ENCODE measurements around the gene PCYT2. TPM values are rescaled to one million over a fixed set of nuclear protein-coding genes. Genes with fewer than 3 reads are reported as not detected.
A peak's percentile ranks its signal among the peaks of the same experiment; 100 is the strongest.

The PCYT2 gene
- total and polyA plus RNA-seq, 9 of the 15 experiments (the other 6 are each of a cell fraction or from before 2014, with no cell fraction given), result 0.92 to 134 (median 82.5) TPM

- no peak for TF ChIP-seq BRCA1 (IDR thresholded peaks at IDR 0.05)
- TF ChIP-seq BRCA1 (CRISPR knock-in tag; IDR thresholded peaks at IDR 0.05), result peak; percentile 74; the same call in 1 of the 2 replicates
- TF ChIP-seq TRIM24 (IDR thresholded peaks at IDR 0.05), result peak in 1 of 2 experiments; percentile 91; a peak in 2 of 4 replicates
- TF ChIP-seq ZNF830 (CRISPR knock-in tag; IDR thresholded peaks at IDR 0.05), result no peak
- no peak for TF ChIP-seq SP2 (IDR thresholded peaks at IDR 0.05; ENCODE audit: extremely low read depth, low read depth, low read length, poor library complexity, severe bottlenecking)
- TF ChIP-seq DMBX1 (CRISPR knock-in tag; IDR thresholded peaks at IDR 0.05; ENCODE audit: borderline replicate concordance), result no peak
- TF ChIP-seq ZNF133 (CRISPR knock-in tag; IDR thresholded peaks at IDR 0.05), result no peak
- TF ChIP-seq ZNF175 (CRISPR knock-in tag; IDR thresholded peaks at IDR 0.05; ENCODE audit: low read depth), result no peak
- TF ChIP-seq HNRNPL (IDR thresholded peaks at IDR 0.05; ENCODE audit: low read depth, low read length), result peak; percentile 81; the same call in 1 of the 2 replicates
- TF ChIP-seq SIN3A (IDR thresholded peaks at IDR 0.05; ENCODE audit: borderline replicate concordance in 2 of 2, control insufficient read depth in 1 of 2, low read depth in 2 of 2, low read length in 2 of 2), result peak; percentile 55 to 61; a peak in 2 of 4 replicates
- no peak for TF ChIP-seq ZNF282 (CRISPR knock-in tag; IDR thresholded peaks at IDR 0.05)
- TF ChIP-seq CAMTA2 (CRISPR knock-in tag; conservative IDR thresholded peaks at IDR 0.05), result no peak
- TF ChIP-seq ZFP30 (CRISPR knock-in tag; IDR thresholded peaks at IDR 0.05; ENCODE audit: borderline replicate concordance), result no peak
- peak; percentile 14; the same call in 1 of the 2 replicates for TF ChIP-seq SOX6 (IDR thresholded peaks at IDR 0.05)
- TF ChIP-seq ZNF12 (CRISPR knock-in tag; IDR thresholded peaks at IDR 0.05), result 0 out of 2 replicates have a peak, but pooled peaks have one; percentile 59
- peak; percentile 64; the same call in 1 of the 2 replicates for TF ChIP-seq MTA3 (IDR thresholded peaks at IDR 0.05; ENCODE audit: borderline replicate concordance)
- peak in 1 of 2 experiments; percentile 59; a peak in 1 of 4 replicates for TF ChIP-seq HDAC1 (IDR thresholded peaks at IDR 0.05)
- TF ChIP-seq NRF1 (conservative IDR thresholded peaks at IDR 0.05 in 1 of 2, IDR thresholded peaks at IDR 0.05 in 1 of 2), result peak; percentile 98
- no peak for TF ChIP-seq ZSCAN29 (IDR thresholded peaks at IDR 0.05)
- no peak for TF ChIP-seq SRSF1 (IDR thresholded peaks at IDR 0.05; ENCODE audit: low read depth, low read length)
- no peak for TF ChIP-seq SIX5 (IDR thresholded peaks at IDR 0.05; ENCODE audit: borderline replicate concordance in 1 of 2, insufficient read depth in 1 of 2, low read depth in 1 of 2, low read length in 2 of 2)
- TF ChIP-seq FOXA1 (IDR thresholded peaks at IDR 0.05; ENCODE audit: borderline replicate concordance), result no peak
- TF ChIP-seq LARP7 (IDR thresholded peaks at IDR 0.05), result no peak
- TF ChIP-seq ZBTB7A (IDR thresholded peaks at IDR 0.05; ENCODE audit: borderline replicate concordance, control insufficient read depth, low read depth, low read length), result peak; percentile 92
- no peak for TF ChIP-seq FOXK2 (conservative IDR thresholded peaks at IDR 0.05 in 1 of 2, IDR thresholded peaks at IDR 0.05 in 1 of 2; ENCODE audit: low read depth in 2 of 2)
- no peak for TF ChIP-seq PRMT5 (CRISPR knock-in tag; IDR thresholded peaks at IDR 0.05)
- TF ChIP-seq ZNF232 (CRISPR knock-in tag; IDR thresholded peaks at IDR 0.05), result 0 out of 2 replicates have a peak, but pooled peaks have one; percentile 52
- TF ChIP-seq CCNT2 (IDR thresholded peaks at IDR 0.05; ENCODE audit: borderline replicate concordance, extremely low read depth, insufficient read length, low read depth, low read length), result peak; percentile 79
- TF ChIP-seq, protein P1, sequence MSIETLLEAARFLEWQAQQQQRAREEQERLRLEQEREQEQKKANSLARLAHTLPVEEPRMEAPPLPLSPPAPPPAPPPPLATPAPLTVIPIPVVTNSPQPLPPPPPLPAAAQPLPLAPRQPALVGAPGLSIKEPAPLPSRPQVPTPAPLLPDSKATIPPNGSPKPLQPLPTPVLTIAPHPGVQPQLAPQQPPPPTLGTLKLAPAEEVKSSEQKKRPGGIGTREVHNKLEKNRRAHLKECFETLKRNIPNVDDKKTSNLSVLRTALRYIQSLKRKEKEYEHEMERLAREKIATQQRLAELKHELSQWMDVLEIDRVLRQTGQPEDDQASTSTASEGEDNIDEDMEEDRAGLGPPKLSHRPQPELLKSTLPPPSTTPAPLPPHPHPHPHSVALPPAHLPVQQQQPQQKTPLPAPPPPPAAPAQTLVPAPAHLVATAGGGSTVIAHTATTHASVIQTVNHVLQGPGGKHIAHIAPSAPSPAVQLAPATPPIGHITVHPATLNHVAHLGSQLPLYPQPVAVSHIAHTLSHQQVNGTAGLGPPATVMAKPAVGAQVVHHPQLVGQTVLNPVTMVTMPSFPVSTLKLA (conservative IDR thresholded peaks at IDR 0.05), result peak; percentile 78 to 89
Measured at GRCh38 chr17:81927653-81928543, 16.7 kb upstream of the PCYT2 start, which contains the start of gene MAFG (continued).
